Measurements from ENCODE around the gene ONECUT3. TPM values are rescaled to one million over a fixed set of nuclear protein-coding genes. Genes with fewer than 3 reads are reported as not detected.

ONECUT3 gene
- total RNA-seq, 1 donor from 2014 or later = 0.94 TPM

DNA sequence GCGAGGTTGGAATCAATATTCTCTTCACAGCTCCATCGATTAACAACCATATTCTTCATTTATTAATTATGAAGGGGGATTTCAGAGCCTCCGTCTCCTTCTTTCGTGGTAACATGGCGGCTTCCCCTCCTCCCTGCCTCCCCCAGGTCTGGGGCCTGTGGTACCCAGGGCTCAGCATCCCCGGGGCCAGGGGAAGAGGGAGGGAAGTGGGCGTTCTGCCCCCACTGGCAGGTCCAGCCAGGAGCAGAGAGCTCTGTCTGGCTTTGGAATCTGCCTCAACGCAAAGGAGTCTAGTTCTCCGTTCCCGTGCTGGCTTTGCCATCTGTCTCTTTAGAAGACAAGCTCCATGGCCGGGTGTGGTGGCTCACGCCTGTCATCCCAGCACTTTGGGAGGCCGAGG lies 37.8 kb upstream of the ONECUT3 start:
- Mint-ChIP-seq H3K9me3 (no peaks in the 10 kb centered on the region), H3K4me1 (ENCODE audit: unreplicated experiment) (no peaks in the 10 kb centered on the region), H3K4me3 (no peak overlapping the region), H3K36me3 (no peaks in the 10 kb centered on the region), H3K27ac (no peak overlapping the region), H3K27me3 (peaks cover 57% of the 10 kb centered on the region)
- DNase-seq (ENCODE audit: extremely low spot score, unreplicated experiment) = no peak
- TF ChIP-seq, protein P1, sequence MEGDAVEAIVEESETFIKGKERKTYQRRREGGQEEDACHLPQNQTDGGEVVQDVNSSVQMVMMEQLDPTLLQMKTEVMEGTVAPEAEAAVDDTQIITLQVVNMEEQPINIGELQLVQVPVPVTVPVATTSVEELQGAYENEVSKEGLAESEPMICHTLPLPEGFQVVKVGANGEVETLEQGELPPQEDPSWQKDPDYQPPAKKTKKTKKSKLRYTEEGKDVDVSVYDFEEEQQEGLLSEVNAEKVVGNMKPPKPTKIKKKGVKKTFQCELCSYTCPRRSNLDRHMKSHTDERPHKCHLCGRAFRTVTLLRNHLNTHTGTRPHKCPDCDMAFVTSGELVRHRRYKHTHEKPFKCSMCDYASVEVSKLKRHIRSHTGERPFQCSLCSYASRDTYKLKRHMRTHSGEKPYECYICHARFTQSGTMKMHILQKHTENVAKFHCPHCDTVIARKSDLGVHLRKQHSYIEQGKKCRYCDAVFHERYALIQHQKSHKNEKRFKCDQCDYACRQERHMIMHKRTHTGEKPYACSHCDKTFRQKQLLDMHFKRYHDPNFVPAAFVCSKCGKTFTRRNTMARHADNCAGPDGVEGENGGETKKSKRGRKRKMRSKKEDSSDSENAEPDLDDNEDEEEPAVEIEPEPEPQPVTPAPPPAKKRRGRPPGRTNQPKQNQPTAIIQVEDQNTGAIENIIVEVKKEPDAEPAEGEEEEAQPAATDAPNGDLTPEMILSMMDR (conservative IDR thresholded peaks at IDR 0.05) = no peak

DNA sequence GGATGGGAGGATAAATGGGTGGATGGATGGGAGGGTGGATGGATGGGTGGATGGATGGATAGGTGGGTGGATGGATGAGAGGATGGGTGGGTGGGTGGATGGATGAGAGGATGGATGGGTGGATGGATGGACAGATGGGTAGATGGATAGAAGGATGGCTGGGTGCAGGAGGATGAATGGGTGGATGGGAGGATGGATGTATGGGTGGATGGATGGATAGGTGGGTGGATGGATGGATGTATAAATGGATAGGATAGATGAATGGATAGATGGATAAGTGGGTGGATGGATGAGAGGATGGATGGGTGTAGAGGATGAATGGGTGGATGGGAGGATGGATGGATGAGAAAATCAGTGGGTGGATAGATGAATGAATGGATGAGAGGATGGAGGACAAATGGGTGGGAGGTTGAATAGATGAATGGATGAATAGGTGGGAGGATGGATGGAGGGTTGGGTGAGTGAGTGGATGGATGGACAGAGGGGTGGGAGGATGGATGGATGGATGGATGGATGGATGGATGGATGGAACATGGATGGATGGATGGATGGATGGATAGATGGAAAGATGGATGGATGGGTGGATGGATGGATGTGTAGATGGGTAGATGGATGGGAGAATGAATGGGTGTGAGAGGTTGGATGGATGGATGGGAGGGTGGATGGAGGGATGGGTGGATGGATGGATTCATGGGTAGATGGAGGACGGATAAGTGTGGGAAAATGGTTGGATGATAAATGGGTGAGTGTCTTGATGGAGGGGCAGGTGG lies 35.9 kb upstream of the ONECUT3 start:
- Mint-ChIP-seq H3K4me1 (ENCODE audit: unreplicated experiment) (no peaks in the 10 kb centered on the region), H3K36me3 (no peaks in the 10 kb centered on the region), H3K27ac (no peak overlapping the region), H3K4me3 (peak overlapping the region; percentile 8), H3K27me3 (peaks cover 72% of the 10 kb centered on the region), H3K9me3 (no peaks in the 10 kb centered on the region)
- DNase-seq (ENCODE audit: extremely low spot score, unreplicated experiment) = no peak
- TF ChIP-seq, protein P1 (conservative IDR thresholded peaks at IDR 0.05) = no peak

DNA sequence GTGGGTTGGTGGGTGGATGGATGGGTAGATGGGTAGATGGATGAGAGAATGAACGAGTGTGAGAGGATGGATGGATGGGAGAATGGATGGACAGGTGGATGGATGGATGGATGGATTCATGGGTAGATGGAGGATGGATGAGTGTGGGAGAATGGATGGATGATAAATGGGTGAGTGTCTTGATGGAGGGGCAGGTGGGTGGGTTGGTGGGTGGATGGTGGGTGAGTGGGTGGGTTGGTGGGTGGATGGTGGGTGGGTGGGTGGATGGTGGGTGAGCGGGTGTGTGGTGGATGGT lies 35.4 kb upstream of the ONECUT3 start:
- no peak for DNase-seq (ENCODE audit: extremely low spot score, unreplicated experiment)
- TF ChIP-seq, protein P1 (conservative IDR thresholded peaks at IDR 0.05) = no peak
- Mint-ChIP-seq H3K9me3 (no peaks in the 10 kb centered on the region), H3K4me3 (no peak overlapping the region), H3K27me3 (peaks cover 72% of the 10 kb centered on the region), H3K27ac (no peak overlapping the region), H3K36me3 (no peaks in the 10 kb centered on the region), H3K4me1 (ENCODE audit: unreplicated experiment) (no peaks in the 10 kb centered on the region)

DNA sequence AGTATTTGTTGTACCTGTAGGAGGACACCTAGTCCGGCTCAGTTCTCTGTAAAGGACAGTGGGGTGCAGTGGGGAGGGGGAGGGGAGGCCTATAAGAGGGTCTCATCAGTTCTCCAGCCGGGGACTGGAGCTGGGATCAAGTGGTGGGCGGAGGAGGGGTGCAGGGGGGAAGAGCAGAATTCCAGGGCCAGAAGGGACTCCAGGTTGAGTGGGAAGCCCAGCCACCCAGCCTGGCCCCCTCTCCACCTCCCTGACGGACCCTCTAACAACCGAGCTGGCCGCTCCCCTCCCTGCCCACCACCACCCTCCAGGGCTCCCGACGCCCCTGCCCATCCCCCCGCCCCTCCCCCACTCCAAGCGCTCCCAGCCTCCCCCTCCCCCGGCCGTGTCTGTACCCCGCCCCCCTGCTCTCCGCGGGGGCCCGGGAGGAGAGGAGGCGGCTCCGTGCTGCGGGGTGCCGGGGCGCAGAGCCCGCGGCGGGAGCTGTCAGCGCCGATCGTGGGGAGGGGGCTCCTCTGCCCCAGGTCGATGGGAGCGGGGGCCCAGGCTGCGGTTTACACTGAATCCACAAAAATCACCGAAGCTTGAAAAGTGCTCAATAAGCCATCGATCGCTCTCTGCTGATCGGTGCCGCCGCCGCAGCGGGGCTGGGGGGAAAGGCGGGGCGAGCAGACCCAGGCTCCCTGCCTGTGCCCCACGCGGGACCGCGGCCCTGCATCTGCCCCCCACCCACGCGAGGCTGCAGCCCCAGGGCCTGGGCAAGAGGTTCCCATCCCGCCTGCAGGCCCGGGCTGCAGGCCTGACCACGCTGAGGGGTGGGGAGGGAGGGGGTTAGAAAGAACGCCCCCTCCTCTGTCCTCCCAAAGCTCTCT lies 34.6 kb upstream of the ONECUT3 start:
- no peaks in the 10 kb centered on the region for H3K36me3 Mint-ChIP-seq
- peaks cover 74% of the 10 kb centered on the region for H3K27me3 Mint-ChIP-seq
- H3K4me1 Mint-ChIP-seq (ENCODE audit: unreplicated experiment) = no peaks in the 10 kb centered on the region
- no peaks in the 10 kb centered on the region for H3K9me3 Mint-ChIP-seq
- no peak overlapping the region for H3K27ac Mint-ChIP-seq
- DNase-seq (ENCODE audit: extremely low spot score, unreplicated experiment) = no peak
- no peak overlapping the region for H3K4me3 Mint-ChIP-seq
- TF ChIP-seq, protein P1 (conservative IDR thresholded peaks at IDR 0.05) = no peak

DNA sequence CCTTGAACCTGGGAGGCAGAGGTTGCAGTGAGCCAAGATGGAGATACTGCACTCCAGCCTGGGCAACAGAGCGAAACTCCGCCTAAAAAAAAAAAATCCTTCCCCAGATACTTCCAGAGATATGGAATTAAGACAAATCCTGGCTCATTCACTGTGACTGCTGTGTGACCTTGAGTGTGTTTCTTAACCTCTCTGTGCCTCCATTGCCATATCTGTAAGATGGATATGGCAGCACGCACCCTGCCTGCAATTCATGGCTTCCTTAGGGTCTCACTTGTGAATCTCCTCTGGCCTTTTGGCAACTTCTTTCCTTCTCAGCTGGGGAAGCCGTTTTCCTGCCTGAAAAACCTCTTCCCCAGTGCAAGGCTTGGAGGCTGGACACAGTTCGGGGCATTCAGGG lies 33.8 kb upstream of the ONECUT3 start:
- Mint-ChIP-seq H3K9me3 (no peaks in the 10 kb centered on the region), H3K27ac (no peak overlapping the region), H3K4me3 (peak overlapping the region; percentile 22), H3K27me3 (peaks cover 71% of the 10 kb centered on the region), H3K4me1 (ENCODE audit: unreplicated experiment) (no peaks in the 10 kb centered on the region), H3K36me3 (no peaks in the 10 kb centered on the region)
- no peak for DNase-seq (ENCODE audit: extremely low spot score, unreplicated experiment)
- TF ChIP-seq, protein P1 (conservative IDR thresholded peaks at IDR 0.05) = no peak
